ENCODE data around the gene STK36.

Gene STK36

GRCh38 chr2:218719457-218719856 lies 47.6 kb downstream of the STK36 start:
- TF ChIP-seq, protein P1, sequence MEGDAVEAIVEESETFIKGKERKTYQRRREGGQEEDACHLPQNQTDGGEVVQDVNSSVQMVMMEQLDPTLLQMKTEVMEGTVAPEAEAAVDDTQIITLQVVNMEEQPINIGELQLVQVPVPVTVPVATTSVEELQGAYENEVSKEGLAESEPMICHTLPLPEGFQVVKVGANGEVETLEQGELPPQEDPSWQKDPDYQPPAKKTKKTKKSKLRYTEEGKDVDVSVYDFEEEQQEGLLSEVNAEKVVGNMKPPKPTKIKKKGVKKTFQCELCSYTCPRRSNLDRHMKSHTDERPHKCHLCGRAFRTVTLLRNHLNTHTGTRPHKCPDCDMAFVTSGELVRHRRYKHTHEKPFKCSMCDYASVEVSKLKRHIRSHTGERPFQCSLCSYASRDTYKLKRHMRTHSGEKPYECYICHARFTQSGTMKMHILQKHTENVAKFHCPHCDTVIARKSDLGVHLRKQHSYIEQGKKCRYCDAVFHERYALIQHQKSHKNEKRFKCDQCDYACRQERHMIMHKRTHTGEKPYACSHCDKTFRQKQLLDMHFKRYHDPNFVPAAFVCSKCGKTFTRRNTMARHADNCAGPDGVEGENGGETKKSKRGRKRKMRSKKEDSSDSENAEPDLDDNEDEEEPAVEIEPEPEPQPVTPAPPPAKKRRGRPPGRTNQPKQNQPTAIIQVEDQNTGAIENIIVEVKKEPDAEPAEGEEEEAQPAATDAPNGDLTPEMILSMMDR (IDR thresholded peaks at IDR 0.05; ENCODE audit: low read depth, low read length): no peak
- H3K4me3 ChIP-seq (ENCODE audit: low read depth, low read length): no peak overlapping the region

DNA sequence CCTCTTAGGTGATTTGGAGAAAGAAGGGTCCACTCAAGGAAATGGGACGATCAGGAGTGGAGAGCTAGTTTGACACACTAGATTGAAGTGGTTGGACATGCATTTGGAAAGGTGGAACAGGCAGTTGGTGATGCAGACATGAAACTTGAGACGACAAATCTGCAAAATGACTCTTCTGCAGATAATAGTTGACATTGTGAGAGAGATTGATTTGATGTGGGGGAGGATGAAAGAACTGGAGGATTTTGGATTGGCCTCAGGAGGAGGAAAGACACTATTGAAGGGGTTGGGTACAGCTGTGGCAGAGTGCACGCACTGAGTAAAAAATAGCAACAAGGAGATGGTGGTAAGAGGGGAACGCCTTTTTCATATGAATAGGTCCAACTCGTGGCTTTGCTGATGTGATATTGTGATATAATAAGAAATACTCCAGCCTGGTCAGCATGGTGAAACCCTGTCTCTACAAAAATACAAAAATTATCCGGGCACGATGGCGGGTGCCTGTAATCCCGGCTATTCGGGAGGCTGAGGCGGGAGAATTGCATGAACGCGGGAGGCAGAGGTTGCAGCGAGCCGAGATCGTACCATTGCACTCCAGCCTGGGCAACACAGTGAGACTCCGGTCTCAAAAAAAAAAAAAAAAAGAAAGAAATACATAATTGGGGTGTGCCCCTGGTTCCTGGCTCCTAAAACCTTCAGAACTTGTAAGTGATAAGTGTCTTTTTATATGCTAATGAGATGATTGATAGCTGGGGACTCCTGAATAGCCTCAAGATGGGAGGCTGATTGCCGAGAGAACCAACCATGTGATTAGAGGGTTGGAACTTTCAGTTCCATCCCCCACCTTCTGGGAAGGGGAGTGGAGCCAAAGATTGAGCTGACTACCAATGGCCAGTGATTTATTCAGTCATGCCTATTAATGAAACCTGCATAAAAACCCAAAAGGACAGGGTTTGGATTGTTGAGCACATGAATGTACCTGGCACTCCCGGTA lies 48.5 kb downstream of the STK36 start:
- no peak overlapping the region for H3K4me3 ChIP-seq (ENCODE audit: low read depth, low read length)
- TF ChIP-seq, protein P1 (IDR thresholded peaks at IDR 0.05; ENCODE audit: low read depth, low read length): no peak

GRCh38 chr2:218721488-218721887 lies 49.6 kb downstream of the STK36 start:
- TF ChIP-seq, protein P1 (IDR thresholded peaks at IDR 0.05; ENCODE audit: low read depth, low read length): no peak
- H3K4me3 ChIP-seq (ENCODE audit: low read depth, low read length): no peak overlapping the region

DNA sequence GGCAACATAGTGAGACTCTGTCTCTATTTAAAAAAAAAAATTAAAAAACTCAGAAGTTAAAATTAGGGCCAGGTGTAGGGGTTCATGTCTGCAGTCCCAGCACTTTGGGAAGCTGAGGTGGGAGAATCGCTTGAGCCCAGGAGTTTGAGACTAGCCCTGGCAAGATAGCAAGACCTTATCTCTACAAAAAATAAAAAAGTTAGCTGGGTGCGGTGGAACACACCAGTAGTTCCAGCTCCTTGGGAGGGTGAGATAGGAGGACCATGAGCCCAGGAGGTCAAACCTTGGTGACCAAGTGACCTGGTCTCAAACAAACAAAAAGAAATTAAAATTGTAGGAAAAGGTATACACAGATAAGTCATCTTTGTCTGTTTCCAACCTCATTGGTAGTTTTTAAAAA lies 50.0 kb downstream of the STK36 start:
- H3K4me3 ChIP-seq (ENCODE audit: low read depth, low read length): no peak overlapping the region
- TF ChIP-seq, protein P1 (IDR thresholded peaks at IDR 0.05; ENCODE audit: low read depth, low read length): no peak

GRCh38 chr2:218722419-218722818 lies 50.5 kb downstream of the STK36 start:
- H3K4me3 ChIP-seq (ENCODE audit: low read depth, low read length): no peak overlapping the region
- TF ChIP-seq, protein P1 (IDR thresholded peaks at IDR 0.05; ENCODE audit: low read depth, low read length): no peak

GRCh38 chr2:218722876-218723785 lies 51.2 kb downstream of the STK36 start:
- H3K4me3 ChIP-seq (ENCODE audit: low read depth, low read length): no peak overlapping the region
- TF ChIP-seq, protein P1 (IDR thresholded peaks at IDR 0.05; ENCODE audit: low read depth, low read length): no peak
